AG10803 (cell line): ENCODE measurements around the gene POC5.

Experiments
- DNase-seq: peaks from one replicate; pipeline ENCODE4 v3.0.0; 2010; ENCODE audit warnings: low read depth
- H3K4me3 ChIP-seq: 2 replicates; pipeline ENCODE4 v1.5.1; 2011; ENCODE audit warnings: mild to moderate bottlenecking, low read length, control low read depth
- TF ChIP-seq, protein P1 (sequence below): conservative IDR thresholded peaks from 2 replicates; pipeline ENCODE4 v1.5.1; 2011; ENCODE audit warnings: mild to moderate bottlenecking, low read length, control low read depth, inconsistent platforms

POC5 gene

GRCh38 chr5:75668977-75669689 lies 48.1 kb downstream of the POC5 start:
- DNase-seq = no peak
- H3K4me3 ChIP-seq = no peak overlapping the region
- TF ChIP-seq, protein P1, sequence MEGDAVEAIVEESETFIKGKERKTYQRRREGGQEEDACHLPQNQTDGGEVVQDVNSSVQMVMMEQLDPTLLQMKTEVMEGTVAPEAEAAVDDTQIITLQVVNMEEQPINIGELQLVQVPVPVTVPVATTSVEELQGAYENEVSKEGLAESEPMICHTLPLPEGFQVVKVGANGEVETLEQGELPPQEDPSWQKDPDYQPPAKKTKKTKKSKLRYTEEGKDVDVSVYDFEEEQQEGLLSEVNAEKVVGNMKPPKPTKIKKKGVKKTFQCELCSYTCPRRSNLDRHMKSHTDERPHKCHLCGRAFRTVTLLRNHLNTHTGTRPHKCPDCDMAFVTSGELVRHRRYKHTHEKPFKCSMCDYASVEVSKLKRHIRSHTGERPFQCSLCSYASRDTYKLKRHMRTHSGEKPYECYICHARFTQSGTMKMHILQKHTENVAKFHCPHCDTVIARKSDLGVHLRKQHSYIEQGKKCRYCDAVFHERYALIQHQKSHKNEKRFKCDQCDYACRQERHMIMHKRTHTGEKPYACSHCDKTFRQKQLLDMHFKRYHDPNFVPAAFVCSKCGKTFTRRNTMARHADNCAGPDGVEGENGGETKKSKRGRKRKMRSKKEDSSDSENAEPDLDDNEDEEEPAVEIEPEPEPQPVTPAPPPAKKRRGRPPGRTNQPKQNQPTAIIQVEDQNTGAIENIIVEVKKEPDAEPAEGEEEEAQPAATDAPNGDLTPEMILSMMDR = no peak

DNA sequence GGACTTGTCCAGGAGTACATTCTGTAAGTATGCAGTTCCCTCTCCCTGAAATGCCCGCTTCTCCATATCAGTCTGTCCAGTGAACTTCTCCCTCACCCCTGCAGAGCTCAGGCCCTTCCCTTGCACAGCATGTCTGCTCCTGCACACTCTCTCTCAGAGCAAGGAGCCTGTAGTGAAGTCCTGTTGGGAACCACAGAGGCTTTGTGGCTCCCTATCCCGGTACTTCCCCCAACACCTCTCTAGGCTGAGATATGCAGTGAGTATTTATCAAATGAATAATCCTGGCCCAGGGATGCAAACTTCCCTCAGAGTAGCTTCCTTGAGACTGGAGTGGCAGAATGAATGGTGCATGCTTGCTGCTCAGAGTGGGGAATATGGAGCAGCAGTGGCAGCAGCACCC lies 48.8 kb downstream of the POC5 start:
- no peak for DNase-seq
- TF ChIP-seq, protein P1 = no peak

DNA sequence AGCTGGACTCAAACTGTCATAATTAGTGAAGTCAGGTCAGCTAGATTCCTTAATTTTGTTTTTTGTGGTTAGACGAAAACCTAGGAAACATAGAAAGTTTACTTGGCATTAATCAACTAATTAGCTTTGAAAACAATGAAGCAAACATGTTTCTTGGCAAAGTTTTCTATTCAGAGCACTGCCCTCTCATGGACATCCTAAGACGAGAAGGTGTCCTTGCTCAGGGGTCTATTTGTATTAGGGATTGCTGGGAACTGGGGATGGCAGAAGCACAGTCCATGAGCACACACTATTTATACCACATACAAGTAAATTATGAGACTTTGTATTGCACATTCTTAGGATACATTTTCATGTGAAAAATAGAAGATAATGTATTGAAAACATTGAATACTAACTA lies 49.7 kb downstream of the POC5 start:
- no peak for DNase-seq
- TF ChIP-seq, protein P1 = peak; percentile 23
- no peak overlapping the region for H3K4me3 ChIP-seq

More for the DNA sequence above, 48.8 kb downstream of the POC5 start:
- no peak overlapping the region for H3K4me3 ChIP-seq

DNA sequence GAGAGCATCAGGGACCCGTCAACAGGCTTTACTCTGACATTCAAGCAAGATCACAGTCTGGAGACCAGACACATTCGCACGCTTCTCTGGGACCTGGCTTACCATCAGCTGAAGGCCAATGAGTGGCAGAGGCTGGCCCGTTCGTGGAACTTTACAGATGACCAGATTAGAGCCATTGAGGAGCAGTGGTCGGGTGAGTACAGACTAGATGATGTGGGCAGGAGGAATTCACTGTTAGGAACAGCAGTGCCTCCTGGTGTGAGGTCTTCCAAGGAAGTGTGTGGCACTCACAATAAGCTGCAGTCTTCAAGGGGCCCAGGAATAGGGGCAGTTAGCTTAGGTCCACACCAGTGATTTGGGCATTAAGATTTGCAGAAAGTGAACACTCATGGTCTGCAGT lies 50.4 kb downstream of the POC5 start:
- TF ChIP-seq, protein P1 = no peak

DNA sequence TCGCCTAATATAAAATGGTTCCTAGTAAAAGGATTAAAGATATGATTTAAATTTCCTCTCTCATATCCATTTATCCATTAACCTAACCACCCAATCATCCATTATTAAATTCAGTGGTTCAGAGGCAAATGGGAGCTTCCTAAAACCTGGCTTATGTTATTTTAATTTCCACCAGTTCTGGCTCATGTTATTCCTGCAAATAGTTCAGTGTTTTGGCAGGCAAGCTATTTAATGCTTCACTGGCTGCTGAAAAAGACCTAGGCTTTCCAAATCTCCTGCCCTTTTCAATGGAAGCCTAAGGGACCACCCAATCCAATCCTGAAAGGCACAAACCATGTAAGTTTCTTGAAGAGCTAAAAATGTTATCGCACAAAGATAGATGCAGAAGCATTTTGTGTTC lies 52.3 kb downstream of the POC5 start:
- no peak overlapping the region for H3K4me3 ChIP-seq
- TF ChIP-seq, protein P1 = no peak
- no peak for DNase-seq

More for the DNA sequence above, 50.4 kb downstream of the POC5 start:
- DNase-seq = no peak
- no peak overlapping the region for H3K4me3 ChIP-seq

DNA sequence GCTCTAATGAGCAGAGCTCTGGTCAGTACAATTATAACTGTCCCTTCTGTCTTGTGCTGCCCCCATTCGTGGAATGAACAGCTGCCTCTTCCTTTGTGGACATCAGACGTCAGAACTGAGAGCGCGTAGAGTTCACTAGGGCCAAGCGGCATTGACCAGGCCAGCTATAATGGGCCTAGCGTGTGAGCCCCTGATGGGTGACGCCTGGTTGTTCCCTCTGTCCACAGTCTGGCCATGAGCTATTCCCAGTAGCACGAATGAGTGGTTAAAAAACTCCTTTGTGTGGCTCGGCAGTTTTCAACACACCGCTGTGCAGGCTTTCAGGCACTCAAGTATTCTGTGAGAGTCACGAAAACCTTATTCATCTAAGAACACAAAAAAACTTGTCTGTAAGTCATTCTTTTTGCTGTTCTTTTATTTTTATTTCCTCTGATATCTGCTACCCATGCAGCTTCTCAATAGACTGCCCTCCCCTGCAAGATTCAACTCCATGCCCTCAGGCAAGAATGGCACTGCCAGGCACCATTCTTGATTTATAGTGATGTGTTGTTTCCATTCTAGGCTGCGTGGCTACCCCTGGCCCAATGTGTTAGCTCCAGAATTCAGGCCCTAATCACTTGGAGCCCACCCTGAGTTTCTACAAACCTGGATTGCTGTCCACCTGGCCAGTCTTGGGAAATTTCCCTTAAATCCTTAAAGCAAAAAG lies 53.5 kb downstream of the POC5 start:
- TF ChIP-seq, protein P1 = no peak
- no peak overlapping the region for H3K4me3 ChIP-seq
- no peak for DNase-seq

- DNase-seq = no peak
- TF ChIP-seq, protein P1 = no peak
- H3K4me3 ChIP-seq = no peak overlapping the region
Measured at GRCh38 chr5:75662061-75662460, 55.2 kb downstream of the POC5 start.
